HCT116 (cell line): ENCODE measurements around the gene PPFIA1. TPM values are rescaled to one million over a fixed set of nuclear protein-coding genes. Genes with fewer than 3 reads are reported as not detected.

ENCODE experiments used
- ATAC-seq: fragments of 200-7000 bp; cut with Tn5 transposase; 2 replicates; pipeline ENCODE4 v1.9.1; 2020; ENCODE audit warnings: mild to moderate bottlenecking, moderate library complexity
- BruUV-seq: library from RNA; stranded (reverse); fragments of 400-500 nt; replicated peaks from 2 replicates; lab custom pipeline; 2021; lab: Mats Ljungman, UMichigan
- CTCF ChIA-PET: fragments of 300-600 bp; sonication (Branson Sonifier 250); formaldehyde crosslinking; loops from one replicate; lab custom pipeline; 2021; ENCODE audit warnings: antibody characterized with exemption; lab: Charles Lee
- POLR2A ChIA-PET: fragments of 300-600, 350-600 bp; sonication (Branson Sonifier 250); formaldehyde crosslinking; loops from one replicate; lab custom pipeline; 2021; ENCODE audit warnings: antibody characterized with exemption; lab: Charles Lee
- RAD21 ChIA-PET, 2 experiments: fragments of 300-600 bp; sonication (Branson Sonifier 250); formaldehyde crosslinking; loops; one replicate each; lab custom pipeline; 2023; ENCODE audit warnings: low total read pairs in 2 of 2; ENCODE audit not compliant: uncharacterized antibody in 2 of 2, unreplicated experiment in 2 of 2, low non-redundant PET in 1 of 2; lab: Charles Lee
- DNase-seq: peaks from one replicate; pipeline ENCODE4 v3.0.0-alpha.2; 2010; ENCODE audit warnings: low read depth, low spot score
- H2AFZ ChIP-seq: fragments of 200-600 bp; shearing (Covaris generic), sonication (generic); 2 replicates; pipeline ENCODE4 v1.6.1; 2017; ENCODE audit warnings: low read depth, mixed run types, mixed read lengths, antibody characterized with exemption, low read length; ENCODE audit not compliant: poor library complexity, severe bottlenecking
- H3K27ac ChIP-seq: 2 replicates; pipeline ENCODE4 v1.5.1; 2012; ENCODE audit warnings: low read depth, low read length
- H3K27me3 ChIP-seq: fragments of 200-600 bp; sonication (generic); 2 replicates; pipeline ENCODE4 v1.6.1; 2016; ENCODE audit warnings: mixed run types, low read length, mixed read lengths; ENCODE audit not compliant: insufficient read depth
- H3K36me3 ChIP-seq, 2 experiments: fragments of 200-500 bp in 1 of 2; fragments of 200-600 bp in 1 of 2; sonication (Bioruptor generic) in 1 of 2; sonication (generic) in 1 of 2; 2 replicates each; pipeline versions ENCODE4 v1.5.1 to v1.6.1; 2014 to 2016; ENCODE audit warnings: low read length in 2 of 2, inconsistent platforms in 1 of 2, mixed read lengths in 1 of 2, mixed run types in 1 of 2; ENCODE audit not compliant: insufficient read depth in 2 of 2, control insufficient read depth in 1 of 2
- H3K4me1 ChIP-seq, 2 experiments: fragments of 200-600 bp in 1 of 2; sonication (generic) in 1 of 2; 2 replicates each; pipeline versions ENCODE4 v1.5.1 to v1.6.1; 2012 to 2017; ENCODE audit warnings: low read length in 2 of 2, inconsistent platforms in 1 of 2, mild to moderate bottlenecking in 1 of 2, mixed read lengths in 1 of 2, mixed run types in 1 of 2, moderate library complexity in 1 of 2; ENCODE audit not compliant: insufficient read depth in 2 of 2, control insufficient read depth in 1 of 2
- H3K4me2 ChIP-seq: fragments of 200-600 bp; sonication (generic); 2 replicates; pipeline ENCODE4 v1.6.1; 2017; ENCODE audit warnings: mixed run types, low read length, mixed read lengths
- H3K4me3 ChIP-seq, 2 experiments: fragments of 200-600 bp in 1 of 2; sonication (generic) in 1 of 2; replicated peaks in 1 of 2; 2 replicates each; pipeline ENCODE4 v1.5.1; 2011 to 2016; ENCODE audit warnings: low read length in 2 of 2, control low read depth in 1 of 2, low read depth in 1 of 2, mild to moderate bottlenecking in 1 of 2, mixed read lengths in 1 of 2, mixed run types in 1 of 2
- H3K79me2 ChIP-seq: fragments of 200-600 bp; sonication (generic); 2 replicates; pipeline ENCODE4 v1.6.1; 2017; ENCODE audit warnings: mild to moderate bottlenecking, mixed run types, low read length, moderate library complexity, mixed read lengths; ENCODE audit not compliant: insufficient read depth
- H3K9ac ChIP-seq: fragments of 200-600 bp; sonication (generic); 2 replicates; pipeline ENCODE4 v1.6.1; 2016; ENCODE audit warnings: low read length, mixed read lengths
- H3K9me2 ChIP-seq: fragments of 200-600 bp; sonication (generic), shearing (Covaris generic); 2 replicates; pipeline ENCODE4 v1.6.1; 2017; ENCODE audit warnings: mixed run types, mild to moderate bottlenecking, moderate library complexity; ENCODE audit not compliant: insufficient read depth
- H3K9me3 ChIP-seq, 2 experiments: fragments of 200-500 bp in 1 of 2; fragments of 200-600 bp in 1 of 2; sonication (Bioruptor generic) in 1 of 2; sonication (generic) in 1 of 2; 2 replicates each; pipeline ENCODE4 v1.6.1; 2014 to 2017; ENCODE audit warnings: low read length in 2 of 2, mixed read lengths in 2 of 2, inconsistent platforms in 1 of 2, low read depth in 1 of 2, mild to moderate bottlenecking in 1 of 2, mixed run types in 1 of 2, moderate library complexity in 1 of 2; ENCODE audit not compliant: control insufficient read depth in 1 of 2, insufficient read depth in 1 of 2
- H4K20me1 ChIP-seq: fragments of 200-600 bp; sonication (generic), shearing (Covaris generic); 2 replicates; pipeline ENCODE4 v1.6.1; 2017; ENCODE audit warnings: mixed run types, mild to moderate bottlenecking, moderate library complexity; ENCODE audit not compliant: insufficient read depth
- ATF3 ChIP-seq: IDR thresholded peaks from 2 replicates; pipeline ENCODE4 v1.6.1; 2012
- CBX3 ChIP-seq: IDR thresholded peaks from 2 replicates; pipeline ENCODE4 v1.6.1; 2012; ENCODE audit warnings: low read depth
- CEBPB ChIP-seq: IDR thresholded peaks from 2 replicates; pipeline ENCODE4 v1.6.1; 2012; ENCODE audit warnings: low read depth
- CTCF ChIP-seq, 3 experiments: fragments of 200-600 bp in 1 of 3; sonication (generic) in 1 of 3; IDR thresholded peaks in 2 of 3; conservative IDR thresholded peaks in 1 of 3; 2 replicates each; pipeline ENCODE4 v1.5.1; 2012 to 2017; ENCODE audit warnings: low read depth in 2 of 3, low read length in 2 of 3, antibody characterized with exemption in 1 of 3, borderline replicate concordance in 1 of 3, control low read depth in 1 of 3, mild to moderate bottlenecking in 1 of 3, mixed read lengths in 1 of 3, mixed run types in 1 of 3, moderate library complexity in 1 of 3; ENCODE audit not compliant: insufficient read depth in 1 of 3
- EGR1 ChIP-seq: IDR thresholded peaks from 2 replicates; pipeline ENCODE4 v1.6.1; 2012; ENCODE audit warnings: low read depth
- ELF1 ChIP-seq: IDR thresholded peaks from 2 replicates; pipeline ENCODE4 v1.6.1; 2012; ENCODE audit warnings: low read depth, borderline replicate concordance
- EZH2 ChIP-seq: fragments of 200-600 bp; sonication (generic); IDR thresholded peaks from 2 replicates; pipeline ENCODE4 v1.6.1; 2017; ENCODE audit warnings: antibody characterized with exemption, mixed run types
- EZH2phosphoT487 ChIP-seq: fragments of 200-600 bp; IDR thresholded peaks from 2 replicates; pipeline ENCODE4 v1.6.1; 2018; ENCODE audit warnings: antibody characterized with exemption, borderline replicate concordance
- JUND ChIP-seq: IDR thresholded peaks from 2 replicates; pipeline ENCODE4 v1.6.1; 2012
- MAX ChIP-seq: IDR thresholded peaks from 2 replicates; pipeline ENCODE4 v1.6.1; 2012
- POLR2A ChIP-seq: IDR thresholded peaks from 2 replicates; pipeline ENCODE4 v1.7.0; 2011; ENCODE audit warnings: borderline replicate concordance; ENCODE audit not compliant: insufficient read depth, insufficient read length; ENCODE audit errors: extremely low read depth
- RAD21 ChIP-seq: IDR thresholded peaks from 2 replicates; pipeline ENCODE4 v1.6.1; 2012; ENCODE audit warnings: low read depth, mild to moderate bottlenecking
- REST ChIP-seq: IDR thresholded peaks from 2 replicates; pipeline ENCODE4 v1.6.1; 2012; ENCODE audit warnings: low read depth
- SIN3A ChIP-seq: IDR thresholded peaks from 2 replicates; pipeline ENCODE4 v1.6.1; 2012; ENCODE audit warnings: low read depth
- SP1 ChIP-seq: IDR thresholded peaks from 2 replicates; pipeline ENCODE4 v1.6.1; 2012; ENCODE audit warnings: low read depth
- SRF ChIP-seq: IDR thresholded peaks from 2 replicates; pipeline ENCODE4 v1.6.1; 2012; ENCODE audit warnings: low read depth
- TCF7L2 ChIP-seq: IDR thresholded peaks from 2 replicates; pipeline ENCODE4 v1.7.0; 2011; ENCODE audit warnings: borderline replicate concordance, inconsistent platforms; ENCODE audit not compliant: insufficient read depth, insufficient read length; ENCODE audit errors: extremely low read depth
- YY1 ChIP-seq: IDR thresholded peaks from 2 replicates; pipeline ENCODE4 v1.6.1; 2011; ENCODE audit warnings: low read length, low read depth, moderate library complexity, mild to moderate bottlenecking; ENCODE audit not compliant: insufficient replicate concordance; ENCODE audit errors: extremely low read depth
- ZFX ChIP-seq: fragments of 450-650 bp; IDR thresholded peaks from 2 replicates; pipeline ENCODE4 v1.6.1; 2017
- ZNF274 ChIP-seq: fragments of 200-500 bp; sonication (Bioruptor generic); IDR thresholded peaks from 2 replicates; pipeline ENCODE4 v1.6.1; 2014; ENCODE audit warnings: mild to moderate bottlenecking, low read depth, low read length, inconsistent platforms
- intact Hi-C: fragments of 100-400 bp; cut with micrococcal nuclease; formaldehyde crosslinking; loops from 2 replicates; pipeline ENCODE4 v1.10.0; 2022
- total RNA-seq: library from RNA; stranded (reverse); gene quantifications from one replicate; pipeline ENCODE4 v1.2.1, GENCODE V29; 2021; ENCODE audit not compliant: unreplicated experiment

The PPFIA1 gene
- total RNA-seq, 1 experiment from 2014 or later, result 48.6 TPM

GRCh38 chr11:70348608-70349007, 78.1 kb downstream of the PPFIA1 start:
- POLR2A ChIA-PET, result interaction anchor here (1.0 kb wide), 1 partner anchor 16 kb away, joined by 3 read pairs; no protein-coding TSS in a partner anchor
- no peak for TF ChIP-seq EZH2
- TF ChIP-seq CEBPB, result no peak
- TF ChIP-seq ATF3, result no peak
- no peak for TF ChIP-seq REST
- no peak for TF ChIP-seq RAD21
- TF ChIP-seq YY1, result no peak
- TF ChIP-seq CTCF (IDR thresholded peaks at IDR 0.05 in 2 of 3, conservative IDR thresholded peaks at IDR 0.05 in 1 of 3; ENCODE audit: borderline replicate concordance in 1 of 3, insufficient read depth in 1 of 3, low read depth in 2 of 3, low read length in 2 of 3), result no peak
- TF ChIP-seq TCF7L2, result no peak
- no peak for TF ChIP-seq SRF
- no peak for TF ChIP-seq CBX3
- TF ChIP-seq ELF1, result no peak
- TF ChIP-seq ZNF274, result no peak
- no peak for TF ChIP-seq SP1
- TF ChIP-seq EZH2phosphoT487, result no peak
- TF ChIP-seq JUND, result no peak
- TF ChIP-seq SIN3A, result no peak
- TF ChIP-seq ZFX, result no peak
- no peak for TF ChIP-seq MAX
- no peak for TF ChIP-seq POLR2A
- no peak for TF ChIP-seq EGR1
- Histone ChIP-seq H3K36me3 (peaks cover 27 to 33% of the 10 kb centered on the region in 2 experiments; a peak in 3 of 4 replicates), H3K4me1 (no peaks in the 10 kb centered on the region), H3K4me3 (no peak overlapping the region), H3K9me2 (no peaks in the 10 kb centered on the region), H3K27ac (no peak overlapping the region), H4K20me1 (no peaks in the 10 kb centered on the region), H3K79me2 (no peaks in the 10 kb centered on the region), H3K27me3 (no peaks in the 10 kb centered on the region), H3K4me2 (no peak overlapping the region), H3K9ac (no peak overlapping the region), H2AFZ (no peak overlapping the region), H3K9me3 (no peaks in the 10 kb centered on the region)
- DNase-seq, result no peak
- no peak for ATAC-seq
- RAD21 ChIA-PET, result no interaction called here
- CTCF ChIA-PET, result no interaction called here
- no TSS peak for BruUV-seq
- intact Hi-C loops, result no loop called here
